Measurements from ENCODE around the gene PPARGC1A.

PPARGC1A gene

DNA sequence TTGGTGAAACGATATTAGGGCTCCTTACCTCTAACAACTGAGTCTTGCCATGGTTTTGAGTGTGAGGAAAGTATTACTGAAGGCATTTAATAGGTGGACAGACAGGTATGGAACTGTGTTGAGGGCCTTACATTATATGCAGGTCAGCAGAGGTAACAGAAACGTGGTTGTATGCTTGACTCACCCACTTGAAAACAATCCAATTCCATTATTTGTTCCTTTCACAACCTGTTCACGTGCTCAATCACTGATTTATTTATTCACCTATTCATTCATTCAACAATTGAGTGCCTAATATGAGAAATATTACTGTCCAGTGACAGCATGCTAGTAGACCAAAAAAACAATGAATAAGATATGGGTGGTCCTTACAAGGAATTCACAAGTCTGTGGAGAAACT, 33.3 kb upstream of the PPARGC1A start:
- no peak for DNase-seq (ENCODE audit: low read depth)
- no peak for TF ChIP-seq CTCF (IDR thresholded peaks at IDR 0.05; ENCODE audit: insufficient read depth, low read depth, low read length, missing control alignments)
- H3K4me3 ChIP-seq (ENCODE audit: low read depth, low read length), result no peak overlapping the region

DNA sequence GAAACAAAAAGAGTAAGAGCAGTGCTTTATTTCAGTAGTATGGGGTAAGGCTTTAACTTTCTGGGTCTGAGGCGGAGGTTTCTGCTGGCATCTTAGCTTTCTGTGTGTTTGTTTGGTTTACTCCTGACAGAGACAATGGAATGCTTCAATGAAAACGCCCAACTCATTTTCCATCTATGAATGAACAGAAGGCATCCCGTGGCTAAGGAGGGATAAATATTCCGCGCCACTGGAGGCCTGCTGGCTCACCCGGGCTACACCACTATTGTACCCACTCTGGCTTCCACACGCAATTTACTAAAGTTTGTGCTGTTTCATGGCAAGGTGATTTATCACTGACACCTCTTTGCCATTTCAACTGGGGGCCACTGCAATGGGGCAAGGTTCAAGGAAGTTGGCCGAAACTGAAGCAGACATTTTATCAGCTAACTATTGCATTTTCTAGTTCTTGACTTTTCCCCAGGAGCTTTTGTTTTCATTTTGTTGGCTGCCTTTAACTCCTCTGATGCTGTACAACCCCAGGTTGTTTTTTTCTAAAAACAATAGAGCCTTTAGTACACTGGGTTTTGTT, 32.8 kb upstream of the PPARGC1A start:
- TF ChIP-seq CTCF (IDR thresholded peaks at IDR 0.05; ENCODE audit: insufficient read depth, low read depth, low read length, missing control alignments), result no peak
- DNase-seq (ENCODE audit: low read depth), result no peak

DNA sequence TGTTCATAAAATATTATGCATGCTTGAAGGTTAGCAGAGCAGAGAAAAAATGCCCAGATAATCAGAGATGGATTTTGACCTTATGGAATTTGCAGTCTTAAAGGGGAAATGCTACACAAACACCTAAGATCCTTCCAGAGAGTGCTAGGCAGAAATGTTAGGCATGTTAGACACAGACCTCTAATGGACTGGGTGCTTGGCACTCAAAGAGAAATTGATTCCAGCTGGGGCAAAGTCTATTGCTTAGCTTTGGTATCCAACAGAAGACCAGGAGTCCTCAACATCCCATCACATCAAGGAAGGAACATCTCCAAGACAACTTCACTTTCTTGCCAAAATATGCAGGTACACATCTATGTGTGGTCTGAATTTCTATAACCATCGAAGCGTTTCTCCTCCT, 32.2 kb upstream of the PPARGC1A start:
- TF ChIP-seq CTCF (IDR thresholded peaks at IDR 0.05; ENCODE audit: insufficient read depth, low read depth, low read length, missing control alignments), result no peak
- DNase-seq (ENCODE audit: low read depth), result no peak
- H3K4me3 ChIP-seq (ENCODE audit: low read depth, low read length), result no peak overlapping the region

More for the DNA sequence above, 32.8 kb upstream of the PPARGC1A start:
- H3K4me3 ChIP-seq (ENCODE audit: low read depth, low read length), result no peak overlapping the region

GRCh38 chr4:23921447-23921845, 31.6 kb upstream of the PPARGC1A start:
- DNase-seq (ENCODE audit: low read depth), result no peak
- H3K4me3 ChIP-seq (ENCODE audit: low read depth, low read length), result no peak overlapping the region
- TF ChIP-seq CTCF (IDR thresholded peaks at IDR 0.05; ENCODE audit: insufficient read depth, low read depth, low read length, missing control alignments), result no peak

DNA sequence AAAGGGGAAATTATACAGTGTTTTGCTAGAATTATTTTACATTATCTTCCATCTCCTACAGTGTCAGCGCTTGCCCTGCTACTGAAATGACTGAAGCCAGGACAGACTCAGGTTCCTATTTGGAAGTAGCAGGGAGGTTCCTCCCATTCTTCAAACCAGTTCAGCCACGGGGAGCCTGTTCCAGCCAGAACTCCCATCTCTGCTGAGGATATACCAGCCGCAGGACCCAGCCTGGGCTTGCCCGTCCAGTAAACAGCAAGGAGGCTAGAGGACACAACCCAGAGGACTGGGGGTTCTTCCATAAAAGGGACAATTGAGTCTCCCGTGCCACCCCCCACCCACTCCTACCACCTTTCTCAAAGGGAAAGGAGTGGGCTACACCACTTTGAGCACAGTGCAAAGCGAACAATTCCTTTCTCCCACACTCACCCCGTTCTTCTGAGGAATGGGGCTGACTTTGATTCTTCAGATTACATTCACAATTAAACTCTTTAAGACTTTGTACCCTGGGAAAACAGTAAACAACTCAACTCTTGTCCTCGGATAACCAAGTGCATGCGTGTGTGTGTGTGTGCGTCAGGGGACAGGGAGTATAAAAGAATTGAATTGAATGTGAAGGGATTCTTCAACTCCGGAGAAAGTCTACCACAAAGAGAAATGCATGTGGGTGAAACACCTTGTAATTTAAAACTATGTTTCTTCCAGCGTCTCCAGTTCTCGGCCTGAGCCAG, 31.0 kb upstream of the PPARGC1A start:
- no peak for DNase-seq (ENCODE audit: low read depth)
- TF ChIP-seq CTCF (IDR thresholded peaks at IDR 0.05; ENCODE audit: insufficient read depth, low read depth, low read length, missing control alignments), result no peak
- no peak overlapping the region for H3K4me3 ChIP-seq (ENCODE audit: low read depth, low read length)

DNA sequence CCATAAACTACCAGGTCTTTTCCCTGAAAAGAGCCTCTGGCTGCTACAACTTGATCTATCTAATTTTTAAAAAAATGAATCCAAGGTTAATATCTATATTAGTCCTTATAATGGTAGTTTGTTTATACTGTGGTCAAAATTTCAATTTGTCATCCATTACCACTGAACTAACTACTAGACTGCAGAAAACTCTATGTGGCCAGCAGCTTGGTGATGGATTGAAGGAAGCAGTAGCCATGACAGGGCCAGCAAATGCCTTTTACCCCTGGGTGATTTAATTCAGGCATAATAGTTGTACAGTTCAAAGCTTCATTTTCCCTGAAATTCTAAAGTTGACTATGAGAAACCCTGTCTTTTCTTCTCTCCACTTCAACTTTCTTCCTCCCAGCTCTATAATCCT, 30.4 kb upstream of the PPARGC1A start:
- TF ChIP-seq CTCF (IDR thresholded peaks at IDR 0.05; ENCODE audit: insufficient read depth, low read depth, low read length, missing control alignments), result no peak
- H3K4me3 ChIP-seq (ENCODE audit: low read depth, low read length), result no peak overlapping the region
- no peak for DNase-seq (ENCODE audit: low read depth)

GRCh38 chr4:23916282-23916681, 26.4 kb upstream of the PPARGC1A start:
- no peak for TF ChIP-seq CTCF (IDR thresholded peaks at IDR 0.05; ENCODE audit: insufficient read depth, low read depth, low read length, missing control alignments)
- DNase-seq (ENCODE audit: low read depth), result no peak
- no peak overlapping the region for H3K4me3 ChIP-seq (ENCODE audit: low read depth, low read length)

Measured in GM12865 (cell line).